GM21723 (cell line): Measurements from ENCODE around the gene HNRNPU.

ENCODE experiments used
- ATAC-seq: cut with Tn5 transposase; IDR thresholded peaks from one replicate; pipeline ENCODE4 v1.9.1; 2021; ENCODE audit warnings: mild to moderate bottlenecking, moderate library complexity; ENCODE audit not compliant: unreplicated experiment

HNRNPU gene

DNA sequence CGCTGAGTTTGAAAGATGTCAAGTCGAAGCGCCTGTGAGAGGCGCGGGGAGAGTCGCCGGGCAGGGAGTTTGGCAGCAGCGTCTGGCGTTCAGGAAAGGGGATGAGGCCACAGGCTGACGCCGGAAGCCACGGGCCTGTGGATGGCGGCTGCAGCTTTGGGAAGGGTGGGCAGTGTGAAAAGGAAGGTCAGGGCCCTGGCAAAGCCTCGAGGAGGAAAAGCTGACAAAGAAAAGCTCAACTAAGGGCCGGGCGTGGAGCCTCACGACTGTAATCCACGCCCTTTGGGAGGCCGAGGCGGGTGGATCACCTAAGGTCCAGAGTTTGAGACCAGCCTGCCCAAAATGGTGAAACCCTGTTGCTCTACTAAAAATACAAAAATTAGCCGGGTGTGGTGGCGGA is 54.1 kb downstream of the HNRNPU start:
- ATAC-seq = no peak

DNA sequence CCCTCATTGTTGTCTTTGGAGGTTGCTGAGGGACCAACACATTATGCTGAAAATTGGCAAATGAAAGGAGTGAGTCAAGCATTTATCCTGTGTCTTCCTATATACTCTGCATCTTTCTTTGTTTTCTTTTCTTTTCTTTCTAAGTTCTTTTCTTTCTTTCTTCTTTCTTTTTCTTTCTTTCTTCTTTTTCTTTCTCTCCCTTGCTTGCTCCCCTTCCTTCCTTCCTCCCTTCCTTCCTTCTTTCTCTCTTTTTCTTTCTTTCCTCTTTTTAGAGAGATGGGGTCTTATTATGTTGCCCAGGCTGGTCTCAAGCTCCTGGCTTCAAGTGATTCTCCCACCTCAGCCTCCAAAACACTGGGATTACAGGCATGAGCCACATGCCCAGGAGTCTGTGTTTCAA is 57.2 kb downstream of the HNRNPU start:
- no peak for ATAC-seq

DNA sequence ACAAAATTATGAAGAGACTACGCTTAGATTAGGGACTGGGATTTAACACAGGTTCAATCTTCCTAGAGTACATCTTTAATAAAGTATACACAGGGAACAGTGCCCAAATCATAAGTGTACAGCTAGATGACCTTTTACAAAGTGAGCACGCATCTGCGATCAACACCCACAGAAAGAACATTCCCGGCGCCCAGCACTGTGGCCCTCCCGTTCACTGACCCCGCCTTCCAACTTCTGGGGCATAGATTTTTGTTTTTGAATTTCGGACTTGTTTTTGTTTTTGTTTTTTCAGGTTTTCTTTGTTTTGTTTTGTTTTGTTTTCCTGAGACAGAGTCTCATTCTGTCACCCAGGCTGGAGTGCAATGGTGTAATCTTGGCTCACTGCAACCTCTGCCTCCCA is 59.5 kb downstream of the HNRNPU start:
- ATAC-seq = no peak

DNA sequence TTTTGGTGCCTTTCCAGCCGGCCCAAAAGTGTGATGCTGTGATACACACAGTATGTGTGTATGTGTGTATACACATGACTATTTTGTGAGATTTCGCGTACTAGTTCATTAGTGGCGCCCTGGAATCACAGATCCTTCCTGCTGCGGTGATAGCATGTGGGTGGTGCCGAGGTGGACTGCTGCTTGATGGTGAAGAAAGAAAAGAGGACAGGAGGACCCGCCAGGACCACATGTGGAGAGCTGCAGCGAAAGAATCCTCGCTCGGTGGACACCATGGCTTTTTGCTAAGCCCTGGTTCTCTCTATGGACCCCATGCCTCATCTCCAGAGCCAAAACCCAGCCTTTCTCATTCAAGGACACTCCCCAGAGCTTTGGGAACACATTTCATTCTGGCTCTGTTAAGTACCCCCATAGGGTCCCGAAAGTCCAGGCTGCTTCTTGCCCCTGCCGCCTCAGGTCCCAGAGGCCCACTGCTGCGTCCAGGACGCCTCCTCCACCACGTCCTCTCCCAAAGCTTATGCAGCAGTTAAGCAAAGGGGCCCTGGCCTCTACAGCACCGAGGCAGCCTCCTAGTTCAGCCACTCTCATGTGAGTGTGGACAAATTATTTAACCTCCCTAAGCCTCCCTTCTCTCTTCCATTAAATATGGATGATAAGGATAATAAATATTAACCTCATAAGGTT is 61.6 kb downstream of the HNRNPU start:
- ATAC-seq = no peak

DNA sequence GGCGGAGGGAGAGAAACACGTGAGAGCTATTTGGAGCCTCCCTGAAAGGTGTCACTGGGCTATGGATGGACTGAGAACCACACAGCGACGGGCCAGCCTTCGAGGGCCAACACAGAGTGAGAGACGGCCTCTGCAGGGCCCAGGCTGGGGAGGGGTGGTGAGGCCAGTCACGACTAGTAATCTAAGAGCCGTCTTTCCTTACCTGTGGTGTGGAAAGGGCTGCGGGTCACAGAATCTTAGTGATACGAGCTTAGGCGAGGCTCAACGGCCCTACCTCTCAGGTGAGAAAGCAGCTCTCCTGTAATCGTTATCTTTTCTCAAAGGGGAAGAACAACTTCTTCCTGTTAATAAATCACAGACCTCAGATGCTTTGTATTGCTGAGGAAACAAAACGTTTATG is 62.3 kb downstream of the HNRNPU start:
- ATAC-seq = no peak

DNA sequence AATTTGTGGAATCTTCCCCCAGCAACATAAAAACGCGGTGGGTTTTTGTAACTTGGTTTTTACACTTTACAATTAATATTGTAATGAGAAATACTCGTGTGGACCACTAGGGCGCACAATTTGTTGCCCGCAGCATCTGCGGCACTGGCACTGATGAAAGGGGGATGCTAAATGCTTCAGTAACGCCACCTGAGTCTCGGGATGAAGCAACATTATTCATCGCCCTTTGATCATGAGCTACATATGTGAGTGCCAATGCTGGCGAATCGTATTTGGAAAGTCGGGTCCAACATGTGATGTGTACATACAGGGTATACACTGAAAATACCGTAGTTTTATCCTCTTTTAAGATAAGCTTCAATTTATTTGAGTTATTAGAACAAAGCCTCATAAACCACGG is 63.1 kb downstream of the HNRNPU start:
- peak; percentile 88 for ATAC-seq

DNA sequence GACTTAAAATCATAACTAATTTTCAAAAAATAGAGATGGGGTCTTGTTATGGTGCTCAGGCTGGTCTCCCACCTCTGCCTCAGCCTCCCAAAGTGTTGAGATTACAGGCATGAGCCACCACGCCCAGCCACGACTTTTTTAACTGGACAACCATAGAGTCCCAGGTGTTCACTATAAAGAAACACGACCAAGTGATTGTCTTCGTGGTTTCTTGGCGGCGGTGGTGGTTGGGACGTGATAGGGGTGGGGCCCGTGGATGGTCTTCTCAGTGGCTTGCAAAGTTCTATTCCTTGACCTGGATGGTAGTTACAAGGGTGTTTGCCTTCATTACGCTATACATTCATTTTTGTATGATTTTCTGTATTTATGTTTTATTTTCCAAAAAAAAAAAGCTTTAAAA is 63.5 kb downstream of the HNRNPU start:
- ATAC-seq = peak; percentile 11
